ENCODE measurements around the gene CATSPERE. TPM values are rescaled to one million over a fixed set of nuclear protein-coding genes. Genes with fewer than 3 reads are reported as not detected.

CATSPERE gene
- total RNA-seq, 1 donor from 2014 or later, result 1.7 TPM

DNA sequence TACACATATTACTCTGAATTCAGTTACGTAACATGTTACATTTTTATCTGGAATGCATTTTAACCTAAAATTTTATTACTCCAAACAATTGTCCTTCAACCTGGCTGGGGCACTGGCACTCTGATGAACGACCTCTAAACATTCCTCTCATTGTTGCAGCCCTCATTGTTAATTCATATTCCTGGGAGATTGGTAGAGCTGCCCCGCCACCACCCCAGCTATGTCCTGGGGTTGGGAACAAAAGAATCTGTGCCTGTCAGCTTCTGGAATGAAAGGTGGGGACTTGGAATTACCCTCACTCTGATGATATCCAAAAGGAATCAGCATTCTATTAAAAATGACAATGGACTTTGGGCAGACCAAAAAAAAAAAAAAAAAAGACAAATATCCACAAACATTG lies 153.8 kb downstream of the CATSPERE start:
- ATAC-seq, result peak in 1 of 2 donors; percentile 21

DNA sequence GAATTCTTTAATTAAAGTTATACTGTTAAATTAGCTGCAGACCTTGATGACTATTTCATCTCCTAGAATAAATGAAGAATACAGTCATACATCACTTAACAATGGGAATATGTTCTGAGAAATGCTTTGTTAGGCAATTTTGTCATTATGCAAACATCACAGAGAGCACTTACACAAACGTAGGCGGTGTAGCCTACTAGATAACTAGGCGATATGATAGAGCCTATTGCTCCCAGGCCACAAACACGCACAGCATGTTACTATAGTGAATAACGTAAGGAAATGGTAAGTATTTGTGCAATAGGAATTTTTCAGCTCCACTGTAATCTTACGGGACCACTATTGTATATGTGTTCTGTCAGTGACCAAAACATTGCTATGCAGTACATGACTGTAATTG lies 154.2 kb downstream of the CATSPERE start:
- Histone ChIP-seq H3K9me3 (no peaks in the 10 kb centered on the region), H3K27me3 (ENCODE audit: low read depth) (no peaks in the 10 kb centered on the region), H3K27ac (peak overlapping the region; percentile 60), H3K4me3 (no peak overlapping the region), H3K4me1 (no peaks in the 10 kb centered on the region), H3K36me3 (no peaks in the 10 kb centered on the region)
- TF ChIP-seq, protein P1, sequence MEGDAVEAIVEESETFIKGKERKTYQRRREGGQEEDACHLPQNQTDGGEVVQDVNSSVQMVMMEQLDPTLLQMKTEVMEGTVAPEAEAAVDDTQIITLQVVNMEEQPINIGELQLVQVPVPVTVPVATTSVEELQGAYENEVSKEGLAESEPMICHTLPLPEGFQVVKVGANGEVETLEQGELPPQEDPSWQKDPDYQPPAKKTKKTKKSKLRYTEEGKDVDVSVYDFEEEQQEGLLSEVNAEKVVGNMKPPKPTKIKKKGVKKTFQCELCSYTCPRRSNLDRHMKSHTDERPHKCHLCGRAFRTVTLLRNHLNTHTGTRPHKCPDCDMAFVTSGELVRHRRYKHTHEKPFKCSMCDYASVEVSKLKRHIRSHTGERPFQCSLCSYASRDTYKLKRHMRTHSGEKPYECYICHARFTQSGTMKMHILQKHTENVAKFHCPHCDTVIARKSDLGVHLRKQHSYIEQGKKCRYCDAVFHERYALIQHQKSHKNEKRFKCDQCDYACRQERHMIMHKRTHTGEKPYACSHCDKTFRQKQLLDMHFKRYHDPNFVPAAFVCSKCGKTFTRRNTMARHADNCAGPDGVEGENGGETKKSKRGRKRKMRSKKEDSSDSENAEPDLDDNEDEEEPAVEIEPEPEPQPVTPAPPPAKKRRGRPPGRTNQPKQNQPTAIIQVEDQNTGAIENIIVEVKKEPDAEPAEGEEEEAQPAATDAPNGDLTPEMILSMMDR (IDR thresholded peaks at IDR 0.05), result no peak
- intact Hi-C loops (cut with DNase I), result no loop called here
- DNase-seq (no peak), ATAC-seq (peak; percentile 47 to 78)

More for the DNA sequence above, 153.8 kb downstream of the CATSPERE start:
- intact Hi-C loops (cut with DNase I), result no loop called here
- no peak for DNase-seq
- Histone ChIP-seq H3K4me1 (no peaks in the 10 kb centered on the region), H3K36me3 (no peaks in the 10 kb centered on the region), H3K4me3 (no peak overlapping the region), H3K27ac (peak overlapping the region; percentile 60), H3K27me3 (ENCODE audit: low read depth) (no peaks in the 10 kb centered on the region), H3K9me3 (no peaks in the 10 kb centered on the region)
- TF ChIP-seq, protein P1 (IDR thresholded peaks at IDR 0.05), result no peak

DNA sequence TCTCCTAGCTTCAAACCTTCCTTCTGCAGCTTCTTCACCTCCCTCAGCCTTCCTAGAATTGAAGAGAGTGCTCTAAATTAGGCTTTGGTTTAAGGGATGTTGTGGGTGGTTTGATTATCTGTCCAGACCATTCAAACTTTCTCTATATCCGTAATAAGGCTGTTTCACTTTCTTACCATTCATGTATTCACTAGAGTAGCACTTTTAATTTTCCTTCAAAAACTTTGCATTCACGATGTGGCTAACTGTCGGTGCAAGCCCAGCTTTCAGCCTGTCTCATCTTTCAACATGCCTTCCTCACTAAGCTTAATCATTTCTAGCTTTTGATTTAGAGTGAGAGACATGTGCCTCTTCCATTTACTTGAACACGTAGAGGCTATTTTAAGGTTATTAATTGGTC lies 165.6 kb downstream of the CATSPERE start:
- H3K36me3 ChIP-seq, result no peaks in the 10 kb centered on the region
- DNase-seq, result no peak
- no peaks in the 10 kb centered on the region for H3K4me1 ChIP-seq
- intact Hi-C loops (cut with DNase I), result no loop called here
- no peak for ATAC-seq
- H3K4me3 ChIP-seq, result no peak overlapping the region
- no peaks in the 10 kb centered on the region for H3K27me3 ChIP-seq (ENCODE audit: low read depth)
- no peaks in the 10 kb centered on the region for H3K9me3 ChIP-seq
- TF ChIP-seq, protein P1 (IDR thresholded peaks at IDR 0.05), result no peak
- no peak overlapping the region for H3K27ac ChIP-seq

DNA sequence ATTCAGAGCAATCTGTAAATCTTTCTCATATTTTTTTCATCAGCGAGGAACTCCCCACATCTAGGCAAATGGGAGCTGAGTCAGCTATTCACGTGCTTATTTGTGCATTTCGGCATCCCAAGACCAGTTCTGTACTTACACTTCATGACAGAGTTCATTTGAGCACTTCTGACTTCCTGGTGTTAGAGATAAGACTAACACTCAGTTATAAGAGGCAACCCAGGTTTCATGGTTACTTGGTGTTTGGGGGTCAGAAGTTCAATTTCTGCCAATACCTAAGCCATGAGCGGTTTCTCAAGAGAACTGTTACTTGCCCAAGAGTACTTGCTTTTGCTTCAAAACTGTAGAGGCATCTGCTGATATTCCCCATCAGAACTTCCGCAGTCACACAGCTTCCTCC lies 167.7 kb downstream of the CATSPERE start:
- TF ChIP-seq, protein P1 (IDR thresholded peaks at IDR 0.05), result no peak
- no peak for DNase-seq
- intact Hi-C loops (cut with DNase I), result no loop called here
- Histone ChIP-seq H3K27me3 (ENCODE audit: low read depth) (no peaks in the 10 kb centered on the region), H3K4me1 (no peaks in the 10 kb centered on the region), H3K27ac (no peak overlapping the region), H3K4me3 (no peak overlapping the region), H3K9me3 (no peaks in the 10 kb centered on the region), H3K36me3 (no peaks in the 10 kb centered on the region)
- peak; percentile 87 to 93 for ATAC-seq

DNA sequence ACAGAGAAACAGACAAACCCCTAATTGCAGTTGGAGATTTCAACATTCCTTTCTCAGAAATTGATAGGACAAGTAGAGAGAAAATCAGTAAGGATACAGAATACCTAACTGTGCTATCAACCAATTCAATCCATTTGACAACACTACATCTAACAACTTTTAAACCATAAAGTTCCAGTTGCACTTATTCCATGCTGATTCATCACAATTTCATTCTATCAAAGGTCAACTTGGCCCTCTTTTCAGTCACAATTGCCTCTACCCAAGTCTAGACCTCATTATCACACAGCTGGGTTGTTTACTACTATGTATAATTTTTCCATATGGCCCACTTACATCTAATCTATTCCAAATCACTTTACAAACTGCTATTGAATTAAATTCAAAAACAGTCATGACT lies 172.1 kb downstream of the CATSPERE start:
- ATAC-seq (no peak), DNase-seq (no peak)
- Histone ChIP-seq H3K27me3 (ENCODE audit: low read depth) (no peaks in the 10 kb centered on the region), H3K36me3 (no peaks in the 10 kb centered on the region), H3K9me3 (no peaks in the 10 kb centered on the region), H3K27ac (no peak overlapping the region), H3K4me1 (no peaks in the 10 kb centered on the region), H3K4me3 (no peak overlapping the region)
- intact Hi-C loops (cut with DNase I), result no loop called here
- TF ChIP-seq, protein P1 (IDR thresholded peaks at IDR 0.05), result no peak

DNA sequence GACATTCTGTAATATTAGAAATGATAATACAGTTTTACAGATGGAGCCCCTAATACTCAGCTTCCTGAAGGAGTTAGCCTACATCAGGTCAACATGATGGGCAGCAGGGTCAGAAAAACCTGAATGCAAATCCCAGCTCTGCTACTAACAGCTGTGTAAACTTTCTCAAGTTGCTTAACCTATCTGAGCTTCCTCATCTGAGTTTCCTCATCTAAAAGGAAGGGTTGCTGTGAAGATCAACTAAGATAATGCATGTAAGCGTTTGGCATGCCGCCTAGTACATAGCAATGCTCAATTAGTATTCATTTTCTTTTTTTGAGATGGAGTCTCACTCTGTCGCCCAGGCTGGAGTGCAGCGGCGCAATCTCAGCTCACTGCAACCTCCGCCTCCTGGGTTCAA lies 173.5 kb downstream of the CATSPERE start:
- Histone ChIP-seq H3K27me3 (ENCODE audit: low read depth) (no peaks in the 10 kb centered on the region), H3K36me3 (no peaks in the 10 kb centered on the region), H3K4me3 (no peak overlapping the region), H3K4me1 (no peaks in the 10 kb centered on the region), H3K27ac (no peak overlapping the region), H3K9me3 (no peaks in the 10 kb centered on the region)
- TF ChIP-seq, protein P1 (IDR thresholded peaks at IDR 0.05), result no peak
- intact Hi-C loops (cut with DNase I), result no loop called here
- ATAC-seq (no peak), DNase-seq (no peak)
